ENCODE measurements around the gene TMC3.
"Not testable (repeated sequence)": the region's sequence is repeated elsewhere in the genome, so short reads cannot be mapped to it uniquely, and the experiment has no call there.

The TMC3 gene

GRCh38 chr15:81373775-81374395 is at the start of gene TMC3:
Gene TMC3, minus strand, starts transcription at chr15:81374213. Its CDS starts 136 bp downstream, at chr15:81374077.
- no peak for DNase-seq (ENCODE audit: low read depth)

DNA sequence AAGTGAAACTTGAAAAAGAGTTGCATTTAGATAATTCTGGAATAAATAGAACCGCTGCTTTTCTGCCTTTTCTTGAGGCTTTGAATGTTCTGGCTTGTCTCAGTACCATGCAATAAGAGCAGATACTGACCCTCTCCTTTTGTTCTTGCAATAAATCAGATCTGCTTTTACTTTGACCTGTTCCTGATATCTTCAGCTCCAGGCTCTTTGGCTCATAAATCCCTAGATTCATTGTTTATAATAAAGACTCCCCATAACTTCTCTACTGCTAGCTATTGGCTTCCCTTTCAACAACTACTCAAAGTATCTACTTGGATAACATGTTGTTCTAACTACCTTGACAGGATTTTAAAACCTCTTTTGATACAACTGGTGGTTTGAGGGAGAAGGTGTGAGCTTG is 47.4 kb upstream of the TMC3 start:
- no peak for DNase-seq (ENCODE audit: low read depth)

DNA sequence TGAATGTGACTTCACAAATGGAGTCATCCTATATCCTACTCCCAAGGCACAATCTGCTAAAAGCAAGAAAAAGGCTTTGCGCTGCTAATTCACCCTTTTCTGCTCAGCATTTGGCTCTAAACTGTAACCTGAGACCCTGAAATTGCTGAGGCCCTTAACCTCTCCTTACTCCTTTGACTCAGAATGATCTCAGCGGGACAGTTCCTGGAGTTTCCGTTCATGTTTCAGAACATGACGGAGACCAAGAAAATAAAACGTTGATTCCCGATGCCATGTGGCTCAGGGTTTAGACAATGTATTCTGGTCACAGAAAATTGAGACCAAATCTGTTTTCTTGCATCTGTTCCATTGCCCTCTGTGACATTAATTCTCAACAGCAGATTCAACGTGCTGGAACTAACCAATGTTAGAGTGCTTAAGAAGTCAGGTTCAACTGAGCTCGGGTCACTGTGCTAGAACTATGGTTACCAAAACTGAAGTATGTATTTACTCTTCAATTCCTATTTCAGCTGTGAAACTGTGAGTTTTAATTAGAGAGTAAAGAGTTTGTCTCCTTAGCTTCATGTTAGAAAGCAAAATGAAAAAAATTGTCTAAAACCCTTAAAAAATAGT is 45.4 kb upstream of the TMC3 start:
- DNase-seq (ENCODE audit: low read depth) = no peak

- no peak for DNase-seq (ENCODE audit: low read depth)
Observed at GRCh38 chr15:81418891-81419290, 44.9 kb upstream of the TMC3 start.

- no peak for DNase-seq (ENCODE audit: low read depth)
Observed at GRCh38 chr15:81418444-81418843, 44.4 kb upstream of the TMC3 start.

- DNase-seq (ENCODE audit: low read depth) = not testable (repeated sequence)
Observed at GRCh38 chr15:81414274-81414968, 40.4 kb upstream of the TMC3 start.

DNA sequence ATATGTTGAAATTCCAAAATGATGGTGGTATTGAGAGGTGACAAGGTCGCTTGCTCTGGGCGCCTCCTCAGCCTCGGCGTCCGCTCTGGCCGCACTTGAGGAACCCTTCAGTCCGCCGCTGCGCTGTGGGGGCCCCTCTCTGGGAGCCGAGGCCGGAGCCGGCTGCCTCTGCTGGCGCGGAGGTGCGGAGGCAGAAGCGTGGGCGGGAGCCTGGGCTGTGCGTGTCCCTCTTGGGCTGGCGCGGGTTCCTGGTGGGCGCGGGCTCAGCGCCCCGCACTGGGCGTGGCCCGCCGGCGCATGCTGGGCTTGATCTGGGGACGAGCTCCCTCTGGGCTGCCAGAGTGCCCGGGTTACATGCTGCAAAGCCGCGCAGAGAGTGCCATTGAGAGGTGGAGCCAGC is 39.8 kb upstream of the TMC3 start:
- DNase-seq (ENCODE audit: low read depth) = no peak

GRCh38 chr15:81411969-81412633 is 38.1 kb upstream of the TMC3 start:
- DNase-seq (ENCODE audit: low read depth) = no peak

DNA sequence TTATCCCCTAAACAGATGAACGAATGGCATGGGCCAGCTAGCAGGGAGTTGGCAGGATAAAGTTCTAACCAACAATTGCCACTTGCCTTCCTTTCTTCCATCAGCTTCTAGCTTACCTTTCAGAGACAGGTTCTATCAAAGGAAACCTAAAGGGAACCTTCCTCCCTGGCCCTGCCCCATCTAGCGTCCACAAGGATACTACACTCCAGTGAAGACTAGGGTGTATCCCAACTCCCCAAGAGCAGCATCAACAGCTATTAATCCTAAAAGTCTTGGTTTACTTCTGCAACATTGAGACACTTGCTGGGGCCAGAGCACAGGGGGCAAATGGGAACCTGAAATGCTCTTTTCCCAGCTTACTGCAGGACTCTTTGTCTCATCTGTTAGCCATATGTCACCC is 37.0 kb upstream of the TMC3 start:
- no peak for DNase-seq (ENCODE audit: low read depth)

GRCh38 chr15:81410318-81410753 is 36.3 kb upstream of the TMC3 start:
- DNase-seq (ENCODE audit: low read depth) = no peak

DNA sequence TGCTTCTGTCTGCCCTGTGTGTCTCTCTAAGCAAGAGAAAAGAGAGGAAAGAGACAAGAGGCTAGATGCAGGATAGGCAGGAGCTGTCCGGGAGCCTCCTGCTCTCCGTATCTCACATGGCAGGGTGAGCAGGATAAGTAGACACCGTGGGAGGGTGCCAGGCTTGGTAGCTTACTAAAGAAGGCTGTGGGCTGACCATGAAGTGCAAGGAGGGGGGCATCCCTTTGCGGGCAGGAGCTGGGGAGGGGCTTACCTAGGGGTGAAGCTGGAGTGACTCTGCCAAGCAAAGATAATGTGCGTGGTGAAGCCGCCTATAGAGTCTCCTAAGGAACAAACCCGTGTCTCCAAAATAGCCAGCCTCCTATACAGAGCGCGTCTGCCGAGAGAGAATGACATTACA is 33.7 kb upstream of the TMC3 start:
- no peak for DNase-seq (ENCODE audit: low read depth)

GRCh38 chr15:81407176-81407575 is 33.2 kb upstream of the TMC3 start:
- no peak for DNase-seq (ENCODE audit: low read depth)

DNA sequence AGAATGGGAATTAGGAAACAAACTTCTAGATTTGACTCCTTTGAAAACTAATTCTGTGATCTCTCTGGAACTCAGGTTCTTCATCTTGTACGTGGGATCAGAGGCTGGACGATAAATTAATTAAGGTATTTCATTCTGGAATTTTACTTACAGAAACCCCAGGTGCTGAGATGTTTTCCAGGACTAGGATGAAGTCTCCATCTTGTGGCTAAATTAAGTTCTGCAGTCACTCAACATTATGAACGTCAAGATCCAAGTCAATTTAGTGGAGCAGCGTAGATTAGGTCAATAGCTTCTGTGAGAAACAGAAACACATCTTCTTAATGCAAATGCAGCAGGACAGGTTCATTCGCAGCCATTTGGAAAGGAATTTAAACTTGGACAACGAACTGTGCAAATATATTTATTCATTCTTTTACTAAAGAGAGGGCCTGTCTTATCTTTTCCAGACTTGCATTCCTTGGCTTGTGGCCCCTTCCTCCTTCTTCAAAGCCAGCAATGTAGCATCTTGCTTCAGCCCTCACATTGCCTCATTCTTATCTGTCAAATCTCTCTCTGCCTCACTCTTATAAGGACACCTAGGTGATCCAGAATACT is 26.7 kb upstream of the TMC3 start:
- no peak for DNase-seq (ENCODE audit: low read depth)

- DNase-seq (ENCODE audit: low read depth) = no peak
Observed at GRCh38 chr15:81398910-81399551, 25.0 kb upstream of the TMC3 start.

- no peak for DNase-seq (ENCODE audit: low read depth)
Observed at GRCh38 chr15:81398456-81398855, 24.4 kb upstream of the TMC3 start.

GRCh38 chr15:81394603-81395002 is 20.6 kb upstream of the TMC3 start:
- DNase-seq (ENCODE audit: low read depth) = no peak

DNA sequence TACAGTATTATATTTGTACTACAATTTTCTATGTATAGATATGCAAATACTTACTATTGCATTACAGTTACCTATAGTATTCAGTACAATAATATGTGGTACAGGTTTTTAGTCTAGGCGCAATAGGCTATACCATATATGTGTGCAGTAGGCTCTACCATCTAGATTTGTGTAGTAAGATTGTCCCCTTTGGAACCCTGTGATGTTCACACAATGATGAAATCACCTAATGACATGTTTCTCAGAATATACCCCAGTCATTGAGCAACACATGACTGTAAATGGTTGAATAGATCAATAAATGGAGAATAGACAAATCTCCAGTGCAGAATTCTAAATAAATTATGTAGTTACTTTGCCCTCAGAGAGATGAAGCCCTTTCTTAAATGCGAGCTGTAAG is 17.6 kb upstream of the TMC3 start:
- no peak for DNase-seq (ENCODE audit: low read depth)

DNA sequence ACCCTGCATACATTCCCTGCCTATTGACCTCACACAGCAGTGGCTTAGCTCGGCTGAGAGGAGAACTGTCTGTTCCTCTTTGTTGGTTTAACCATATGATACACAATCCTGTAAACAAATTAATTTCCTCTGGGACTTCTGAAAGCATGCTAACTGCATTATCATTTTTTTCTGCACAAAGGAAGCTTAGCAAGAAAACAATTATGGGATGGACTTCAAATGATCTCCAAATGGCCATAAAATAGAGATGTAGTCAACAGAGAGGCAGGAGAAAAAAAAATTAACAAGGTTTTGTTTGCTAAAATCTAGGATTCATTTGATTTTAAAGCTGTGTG is 14.4 kb upstream of the TMC3 start:
- no peak for DNase-seq (ENCODE audit: low read depth)

DNA sequence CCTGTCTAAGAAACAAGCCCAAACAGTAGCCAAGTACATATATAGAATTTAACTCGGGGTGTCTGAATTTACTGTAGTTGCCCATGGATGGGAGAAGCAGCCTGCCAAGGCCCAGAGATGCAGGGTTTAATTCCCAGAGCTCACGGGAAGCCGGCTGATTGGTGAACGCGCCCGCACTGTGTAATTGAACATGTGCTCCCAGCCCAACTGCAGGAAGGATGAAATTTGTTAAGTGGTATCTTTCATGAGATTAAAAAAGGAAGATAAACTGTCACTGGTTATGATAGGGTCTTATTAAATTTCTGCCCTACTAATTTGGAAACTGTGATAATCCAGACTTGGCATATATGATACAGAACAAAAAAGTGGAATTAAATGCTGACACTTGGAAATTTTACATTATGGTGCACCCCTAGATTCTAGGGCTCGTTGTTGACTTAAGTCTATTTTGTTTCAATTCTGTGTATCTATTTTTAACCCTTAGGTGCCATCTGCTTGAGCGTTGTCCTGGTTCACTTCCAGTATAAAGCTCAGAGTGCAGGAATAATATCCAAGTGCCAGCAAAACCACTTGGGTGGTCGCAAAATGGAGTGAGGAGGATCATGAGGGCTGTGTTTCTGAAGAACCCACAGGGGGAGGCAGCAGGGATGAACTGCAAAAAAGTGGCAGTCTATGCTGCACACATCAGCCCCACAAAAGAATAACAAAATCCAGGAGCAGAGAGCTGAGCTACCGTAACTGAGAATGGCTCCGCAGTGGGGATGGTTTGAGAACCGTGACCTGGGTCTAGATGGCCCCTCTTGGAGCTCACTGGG is 13.8 kb upstream of the TMC3 start:
- no peak for DNase-seq (ENCODE audit: low read depth)

GRCh38 chr15:81386947-81387346 is 12.9 kb upstream of the TMC3 start:
- DNase-seq (ENCODE audit: low read depth) = no peak

- DNase-seq (ENCODE audit: low read depth) = no peak
Observed at GRCh38 chr15:81385721-81386076, 11.7 kb upstream of the TMC3 start.

Data from activated T-helper 1 cell treated with Interleukin-2 at 50 U/mL for 16 hours (primary cell).